Hepatocyte (in vitro differentiated cells): ENCODE data around the gene GNB2. TPM values are rescaled to one million over a fixed set of nuclear protein-coding genes. Genes with fewer than 3 reads are reported as not detected.

Experiments used
- DNase-seq: peaks from one replicate; pipeline ENCODE4 v3.0.0-alpha.2; 2016; ENCODE audit warnings: low spot score
- H2AFZ ChIP-seq: fragments of 200-600 bp; sonication (generic); 2 replicates; pipeline ENCODE4 v1.6.0; 2016; ENCODE audit warnings: antibody characterized with exemption, mild to moderate bottlenecking
- H3K27ac ChIP-seq: fragments of 200-600 bp; sonication (generic); 2 replicates; pipeline ENCODE4 v1.5.1; 2016; ENCODE audit warnings: mild to moderate bottlenecking
- H3K27me3 ChIP-seq: fragments of 200-600 bp; sonication (generic); 2 replicates; pipeline ENCODE4 v1.6.1; 2016
- H3K36me3 ChIP-seq: fragments of 200-600 bp; sonication (generic); replicated peaks from 2 replicates; pipeline ENCODE4 v1.5.1; 2016; ENCODE audit warnings: low read depth; ENCODE audit not compliant: insufficient read depth
- H3K4me1 ChIP-seq: fragments of 200-600 bp; sonication (generic); 2 replicates; pipeline ENCODE4 v1.5.1; 2016; ENCODE audit warnings: mild to moderate bottlenecking, moderate library complexity; ENCODE audit not compliant: insufficient read depth
- H3K4me2 ChIP-seq: fragments of 200-600 bp; sonication (generic); 2 replicates; pipeline ENCODE4 v1.6.0; 2016
- H3K4me3 ChIP-seq: fragments of 200-600 bp; sonication (generic); 2 replicates; pipeline ENCODE4 v1.5.1; 2016; ENCODE audit warnings: mild to moderate bottlenecking
- H3K79me2 ChIP-seq: fragments of 200-600 bp; sonication (generic); 2 replicates; pipeline ENCODE4 v1.6.0; 2017; ENCODE audit warnings: mild to moderate bottlenecking
- H3K9me2 ChIP-seq: fragments of 200-600 bp; sonication (generic); replicated peaks from 2 replicates; pipeline ENCODE4 v1.6.0; 2017; ENCODE audit warnings: mild to moderate bottlenecking; ENCODE audit not compliant: insufficient read depth
- H3K9me3 ChIP-seq: fragments of 200-600 bp; sonication (generic); 2 replicates; pipeline ENCODE4 v1.5.1; 2016; ENCODE audit warnings: low read depth, mild to moderate bottlenecking
- H4K20me1 ChIP-seq: fragments of 200-600 bp; sonication (generic); 2 replicates; pipeline ENCODE4 v1.6.0; 2016; ENCODE audit warnings: mild to moderate bottlenecking; ENCODE audit not compliant: insufficient read depth, poor library complexity, severe bottlenecking
- CTCF ChIP-seq: fragments of 200-600 bp; sonication (generic); IDR thresholded peaks from 2 replicates; pipeline ENCODE4 v1.5.1; 2016; ENCODE audit warnings: antibody characterized with exemption, mild to moderate bottlenecking; ENCODE audit not compliant: poor library complexity
- EZH2 ChIP-seq: fragments of 200-600 bp; sonication (generic); IDR thresholded peaks from 2 replicates; pipeline ENCODE4 v1.6.1; 2016; ENCODE audit warnings: antibody characterized with exemption, mild to moderate bottlenecking, borderline replicate concordance
- EZH2phosphoT487 ChIP-seq: fragments of 200-600 bp; sonication (generic); IDR thresholded peaks from one replicate; pipeline ENCODE4 v1.6.1; 2018; ENCODE audit warnings: antibody characterized with exemption, mild to moderate bottlenecking, low read depth, moderate library complexity; ENCODE audit not compliant: unreplicated experiment, severe bottlenecking
- WGBS: methylation state at CpG from one replicate; pipeline ENCODE4 v1.1.6; 2016; ENCODE audit warnings: low lambda C conversion rate; ENCODE audit errors: missing lambda C conversion rate; 5-methylcytosine and 5-hydroxymethylcytosine counted together
- polyA plus RNA-seq: library from polyadenylated mRNA; unstranded; fragments of >200 nt; fragmentation: Nextera tagmentation; extraction: Ambion mirVana; gene quantifications from 2 replicates; pipeline ENCODE4 v1.2.1, GENCODE V29; 2016
- total RNA-seq: library from RNA; depleted of rRNA; stranded (reverse); fragments of >200 nt; gene quantifications from 2 replicates; pipeline ENCODE4 v1.2.3, GENCODE V29; 2014

Gene GNB2
- total and polyA plus RNA-seq, 2 experiments from 2014 or later: 111 to 204 TPM

DNA sequence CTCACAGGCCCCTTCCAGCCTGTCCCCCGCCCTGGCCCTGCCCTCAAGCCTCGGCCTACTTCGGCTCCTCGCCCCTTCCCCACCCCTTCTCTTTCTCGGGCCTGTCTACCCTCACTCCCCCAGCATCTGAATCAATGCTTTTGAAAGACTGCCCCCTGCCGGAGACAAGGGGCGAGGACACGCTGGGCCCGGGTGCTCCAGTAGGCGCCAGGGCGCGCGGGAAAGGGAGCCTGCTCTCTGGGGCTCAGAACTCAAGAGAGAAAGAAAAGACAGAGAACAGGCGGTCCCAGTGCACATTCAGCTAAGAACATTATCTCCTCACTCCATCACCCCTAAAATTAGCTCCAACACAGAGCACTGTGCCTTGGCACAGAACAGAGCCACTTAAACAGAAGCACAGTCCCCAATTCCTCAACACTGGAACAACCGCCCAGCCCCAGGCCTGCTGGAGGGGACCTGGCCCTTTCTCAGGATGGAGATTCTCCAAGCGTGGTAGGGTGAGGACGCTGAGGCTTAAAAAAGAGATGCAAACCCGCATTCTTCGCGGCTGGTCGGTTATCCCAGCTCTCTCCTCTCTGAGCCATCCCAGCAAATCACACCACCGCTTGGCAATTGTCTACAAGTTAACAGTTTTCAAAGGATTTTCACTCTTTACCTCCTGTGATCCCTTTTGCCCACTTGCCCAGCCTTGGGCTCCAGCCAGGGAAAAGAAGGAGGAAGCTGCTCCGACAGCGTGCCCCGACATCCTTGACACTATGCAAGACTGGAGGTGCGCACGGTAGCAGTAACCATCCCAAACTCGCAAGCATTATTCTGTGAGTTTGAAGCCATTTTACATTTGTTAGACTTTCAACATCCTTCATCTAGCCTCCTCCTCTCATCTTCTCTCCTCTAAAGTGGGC, 18.4 kb downstream of the GNB2 start:
- H4K20me1 ChIP-seq: peaks cover 64% of the 10 kb centered on the region
- H3K27ac ChIP-seq: no peak overlapping the region
- H3K4me3 ChIP-seq: no peak overlapping the region
- 31% methylated on average over 28 of the region's 28 CpGs for WGBS
- H3K9me3 ChIP-seq: no peaks in the 10 kb centered on the region
- no peak for TF ChIP-seq EZH2phosphoT487
- TF ChIP-seq CTCF: peak; percentile 96
- no peaks in the 10 kb centered on the region for H3K27me3 ChIP-seq
- peak overlapping the region; percentile 95 for H3K4me2 ChIP-seq
- no peaks in the 10 kb centered on the region for H3K9me2 ChIP-seq
- peaks cover 66% of the 10 kb centered on the region for H3K79me2 ChIP-seq
- H3K4me1 ChIP-seq: peaks cover 20% of the 10 kb centered on the region
- DNase-seq: peak; percentile 89
- H2AFZ ChIP-seq: no peak overlapping the region
- no peaks in the 10 kb centered on the region for H3K36me3 ChIP-seq

- H3K27ac ChIP-seq: no peak overlapping the region
- H3K9me2 ChIP-seq: no peaks in the 10 kb centered on the region
- TF ChIP-seq CTCF: no peak
- TF ChIP-seq EZH2: no peak
- no peak for TF ChIP-seq EZH2phosphoT487
- H3K9me3 ChIP-seq: no peaks in the 10 kb centered on the region
- WGBS: 66% methylated on average over 6 of the region's 6 CpGs
- H3K27me3 ChIP-seq: no peaks in the 10 kb centered on the region
- H3K4me2 ChIP-seq: peak overlapping the region; percentile 95
- no peak for DNase-seq
- peaks cover 20% of the 10 kb centered on the region for H3K4me1 ChIP-seq
- H3K4me3 ChIP-seq: peak overlapping the region; percentile 94
- H2AFZ ChIP-seq: no peak overlapping the region
- H3K79me2 ChIP-seq: peaks cover 61% of the 10 kb centered on the region
- peaks cover 59% of the 10 kb centered on the region for H4K20me1 ChIP-seq
- H3K36me3 ChIP-seq: no peaks in the 10 kb centered on the region
These were observed 19.0 kb downstream of the GNB2 start for GRCh38 chr7:100692578-100692961.

- TF ChIP-seq EZH2phosphoT487: no peak
- no peak for TF ChIP-seq EZH2
- TF ChIP-seq CTCF: no peak
- H3K9me3 ChIP-seq: no peaks in the 10 kb centered on the region
- H2AFZ ChIP-seq: no peak overlapping the region
- no peaks in the 10 kb centered on the region for H3K36me3 ChIP-seq
- H4K20me1 ChIP-seq: peaks cover 50% of the 10 kb centered on the region
- no peaks in the 10 kb centered on the region for H3K9me2 ChIP-seq
- H3K27ac ChIP-seq: peak overlapping the region; percentile 69
- no peaks in the 10 kb centered on the region for H3K27me3 ChIP-seq
- peaks cover 20% of the 10 kb centered on the region for H3K4me1 ChIP-seq
- H3K4me2 ChIP-seq: peak overlapping the region; percentile 95
- peak; percentile 40 for DNase-seq
- WGBS: 0% methylated on average over 32 of the region's 81 CpGs
- peaks cover 52% of the 10 kb centered on the region for H3K79me2 ChIP-seq
- H3K4me3 ChIP-seq: peak overlapping the region; percentile 94
These were observed 20.0 kb downstream of the GNB2 start for GRCh38 chr7:100693312-100694097.
